GM19467 (cell line): ENCODE measurements around the gene CPOX.

Experiments used
- ATAC-seq: cut with Tn5 transposase; IDR thresholded peaks from one replicate; pipeline ENCODE4 v1.9.1; 2021; ENCODE audit warnings: mild to moderate bottlenecking, moderate library complexity; ENCODE audit not compliant: unreplicated experiment

The CPOX gene

GRCh38 chr3:98596541-98597500, 3.4 kb upstream of the CPOX start:
- ATAC-seq: no peak

GRCh38 chr3:98596087-98596486, 2.7 kb upstream of the CPOX start:
- ATAC-seq: no peak

GRCh38 chr3:98594628-98595324, 1.4 kb upstream of the CPOX start:
- no peak for ATAC-seq

GRCh38 chr3:98592345-98592935, 971 bp downstream of the CPOX start:
- ATAC-seq: no peak

- no peak for ATAC-seq
Observed at GRCh38 chr3:98589331-98590036, 3.9 kb downstream of the CPOX start.

- no peak for ATAC-seq
Observed at GRCh38 chr3:98588065-98588464, 5.3 kb downstream of the CPOX start.

GRCh38 chr3:98587654-98588053, 5.8 kb downstream of the CPOX start:
- ATAC-seq: no peak

GRCh38 chr3:98584547-98584946, 8.9 kb downstream of the CPOX start:
- no peak for ATAC-seq

GRCh38 chr3:98583766-98584165, 9.6 kb downstream of the CPOX start:
- no peak for ATAC-seq

GRCh38 chr3:98582042-98582441, 11.4 kb downstream of the CPOX start:
- ATAC-seq: no peak

GRCh38 chr3:98581474-98581873, 11.9 kb downstream of the CPOX start:
- ATAC-seq: no peak

- ATAC-seq: no peak
Observed at GRCh38 chr3:98580401-98581386, 12.7 kb downstream of the CPOX start.

GRCh38 chr3:98577178-98577895, 16.1 kb downstream of the CPOX start:
- ATAC-seq: no peak

- ATAC-seq: no peak
Observed at GRCh38 chr3:98574132-98574531, 19.3 kb downstream of the CPOX start.

- peak; percentile 67 for ATAC-seq
Observed at GRCh38 chr3:98573181-98573728, 20.2 kb downstream of the CPOX start.

- no peak for ATAC-seq
Observed at GRCh38 chr3:98568402-98568801, 25.0 kb downstream of the CPOX start.

GRCh38 chr3:98567666-98568270, 25.6 kb downstream of the CPOX start:
- ATAC-seq: peak; percentile 32

GRCh38 chr3:98565843-98566242, 27.6 kb downstream of the CPOX start:
- ATAC-seq: no peak
